ENCODE measurements around the gene STK39.

DNA sequence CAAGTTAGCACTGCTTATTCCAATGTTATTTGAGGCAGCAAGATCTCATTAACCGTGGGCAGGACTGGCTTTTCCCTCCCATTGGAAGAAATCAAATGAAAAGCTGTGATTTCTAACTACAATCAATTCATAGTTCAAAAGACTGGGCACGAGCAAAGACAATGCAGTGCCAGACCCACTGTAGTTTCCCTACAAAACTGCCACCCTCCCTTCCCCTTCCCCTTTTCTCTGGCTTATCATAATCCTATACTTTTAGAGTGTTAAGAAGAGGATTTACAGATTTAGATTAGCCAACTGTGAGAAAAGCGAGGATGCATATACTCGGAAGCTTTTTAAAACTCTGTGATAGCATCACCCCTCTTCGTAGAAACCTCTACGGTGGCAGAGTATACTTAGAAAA, 260.4 kb downstream of the STK39 start:
- TF ChIP-seq GATA2 (IDR thresholded peaks at IDR 0.05; ENCODE audit: low read depth, low read length) (no peak), GATA3 (IDR thresholded peaks at IDR 0.05; ENCODE audit: low read depth, low read length) (no peak)

Data from SH-SY5Y (cell line).